Measurements from ENCODE around the gene RBM15B.
A peak's percentile ranks its signal among the peaks of the same experiment; 100 is the strongest.
"Not testable (repeated sequence)": the region's sequence is repeated elsewhere in the genome, so short reads cannot be mapped to it uniquely, and the experiment has no call there.

Gene RBM15B

DNA sequence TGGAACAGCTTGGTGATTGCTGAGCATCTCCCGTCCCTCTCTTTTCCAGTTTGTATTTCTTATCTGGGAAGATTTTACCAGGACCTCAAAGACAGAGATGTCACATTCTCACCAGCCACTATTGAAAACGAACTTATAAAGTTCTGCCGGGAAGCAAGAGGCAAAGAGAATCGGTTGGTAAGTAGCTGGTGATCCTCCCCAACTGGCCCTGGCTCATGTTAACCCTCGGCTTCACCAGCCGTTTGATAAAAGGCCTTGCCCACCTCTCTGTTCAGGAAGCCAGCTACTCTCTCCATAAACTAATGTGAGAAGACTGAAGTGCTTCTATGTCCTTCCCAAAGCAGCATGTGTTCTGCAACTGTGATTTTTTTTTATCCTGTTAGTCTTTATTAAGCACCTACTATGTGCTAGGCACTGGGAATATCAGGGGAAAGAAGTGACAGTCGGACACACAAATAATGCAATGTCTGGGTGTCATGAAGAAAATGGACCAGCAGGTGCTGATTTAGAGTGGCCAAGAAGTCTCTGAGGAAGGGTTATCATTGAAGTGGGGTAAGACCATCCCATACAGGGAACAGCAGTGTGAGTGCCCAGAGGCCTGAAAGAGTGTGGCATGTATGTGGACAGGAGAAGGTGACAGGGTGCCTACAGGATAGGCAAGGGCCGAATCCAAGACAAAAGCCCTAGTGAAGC is 4.8 kb upstream of the RBM15B start:
- POLR2A ChIA-PET (ENCODE audit: low non-redundant PET): interaction anchor here (0.5 kb wide), 1 partner anchor 1045 kb away, joined by 3 read pairs; no protein-coding TSS in a partner anchor
- TF ChIP-seq, protein P1, sequence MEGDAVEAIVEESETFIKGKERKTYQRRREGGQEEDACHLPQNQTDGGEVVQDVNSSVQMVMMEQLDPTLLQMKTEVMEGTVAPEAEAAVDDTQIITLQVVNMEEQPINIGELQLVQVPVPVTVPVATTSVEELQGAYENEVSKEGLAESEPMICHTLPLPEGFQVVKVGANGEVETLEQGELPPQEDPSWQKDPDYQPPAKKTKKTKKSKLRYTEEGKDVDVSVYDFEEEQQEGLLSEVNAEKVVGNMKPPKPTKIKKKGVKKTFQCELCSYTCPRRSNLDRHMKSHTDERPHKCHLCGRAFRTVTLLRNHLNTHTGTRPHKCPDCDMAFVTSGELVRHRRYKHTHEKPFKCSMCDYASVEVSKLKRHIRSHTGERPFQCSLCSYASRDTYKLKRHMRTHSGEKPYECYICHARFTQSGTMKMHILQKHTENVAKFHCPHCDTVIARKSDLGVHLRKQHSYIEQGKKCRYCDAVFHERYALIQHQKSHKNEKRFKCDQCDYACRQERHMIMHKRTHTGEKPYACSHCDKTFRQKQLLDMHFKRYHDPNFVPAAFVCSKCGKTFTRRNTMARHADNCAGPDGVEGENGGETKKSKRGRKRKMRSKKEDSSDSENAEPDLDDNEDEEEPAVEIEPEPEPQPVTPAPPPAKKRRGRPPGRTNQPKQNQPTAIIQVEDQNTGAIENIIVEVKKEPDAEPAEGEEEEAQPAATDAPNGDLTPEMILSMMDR (conservative IDR thresholded peaks at IDR 0.05; ENCODE audit: low read depth): no peak
- CTCF ChIA-PET: no interaction called here
- peak overlapping the region; percentile 55 for H3K27ac ChIP-seq
- no peak for DNase-seq (ENCODE audit: low spot score)

DNA sequence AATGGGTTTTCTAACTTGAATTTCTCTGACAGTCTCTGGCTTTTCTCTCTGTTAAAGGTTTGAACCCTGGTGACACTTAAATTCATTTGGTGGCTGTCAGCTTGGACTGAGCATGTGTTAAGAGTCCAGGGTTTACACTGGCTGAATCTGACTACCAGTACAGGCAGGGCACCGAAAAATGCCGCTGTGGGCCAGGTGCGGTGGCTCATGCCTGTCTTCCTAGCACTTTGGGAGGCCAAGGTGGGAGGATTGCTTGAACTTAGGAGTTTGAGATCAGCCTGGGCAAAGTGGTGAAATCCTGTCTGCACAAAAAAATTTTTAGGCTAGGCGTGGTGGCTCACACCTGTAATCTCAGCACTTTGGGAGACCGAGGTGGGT is 4.2 kb upstream of the RBM15B start:
- peak overlapping the region; percentile 55 for H3K27ac ChIP-seq
- CTCF ChIA-PET: no interaction called here
- POLR2A ChIA-PET (ENCODE audit: low non-redundant PET): no interaction called here
- DNase-seq (ENCODE audit: low spot score): no peak
- TF ChIP-seq, protein P1 (conservative IDR thresholded peaks at IDR 0.05; ENCODE audit: low read depth): no peak

DNA sequence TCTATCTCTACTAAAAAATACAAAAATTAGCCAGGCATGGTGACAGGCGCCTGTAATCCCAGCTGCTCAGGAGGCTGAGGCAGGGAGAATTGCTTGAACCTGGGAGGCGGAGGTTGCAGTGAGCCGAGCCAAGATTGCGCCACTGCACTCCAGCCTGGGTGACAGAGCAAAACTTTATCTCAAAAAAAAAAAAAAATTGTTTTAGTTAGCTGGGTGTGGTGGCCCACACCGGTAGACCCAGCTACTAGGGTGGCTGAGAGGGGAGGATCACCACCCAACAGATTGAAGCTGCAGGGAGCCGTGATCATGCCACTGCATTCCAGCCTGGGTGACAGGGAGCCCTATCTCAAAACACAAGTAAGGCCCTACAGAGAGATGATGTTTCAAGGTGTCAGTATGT is 3.8 kb upstream of the RBM15B start:
- CTCF ChIA-PET: interaction anchor here (0.7 kb wide), 1 partner anchor 332 kb away, joined by 3 read pairs; no protein-coding TSS in a partner anchor
- POLR2A ChIA-PET (ENCODE audit: low non-redundant PET); DNase-seq (ENCODE audit: low spot score): not testable (repeated sequence)
- H3K27ac ChIP-seq: peak overlapping the region; percentile 55

- CTCF ChIA-PET: interaction anchor here (0.5 to 1.0 kb wide), 3 partner anchors 130 to 289 kb away, joined by 3 to 6 read pairs (median 3); no protein-coding TSS in a partner anchor
- POLR2A ChIA-PET (ENCODE audit: low non-redundant PET): no interaction called here
- H3K27ac ChIP-seq: peak overlapping the region; percentile 49; the same call in 1 of the 2 replicates
- TF ChIP-seq, protein P1 (conservative IDR thresholded peaks at IDR 0.05; ENCODE audit: low read depth): no peak
- no peak for DNase-seq (ENCODE audit: low spot score)
Measured at GRCh38 chr3:51388286-51389029, 2.6 kb upstream of the RBM15B start.

- peak overlapping the region; percentile 85 for H3K27ac ChIP-seq
- CTCF ChIA-PET: interaction anchor here (0.5 to 1.2 kb wide), 6 partner anchors 52 to 808 kb away, joined by 3 to 6 read pairs (median 4); no protein-coding TSS in a partner anchor
- TF ChIP-seq, protein P1 (conservative IDR thresholded peaks at IDR 0.05; ENCODE audit: low read depth): peak; percentile 86
- POLR2A ChIA-PET (ENCODE audit: low non-redundant PET): no interaction called here
- no peak for DNase-seq (ENCODE audit: low spot score)
Measured at GRCh38 chr3:51389423-51390183, 1.5 kb upstream of the RBM15B start.

DNA sequence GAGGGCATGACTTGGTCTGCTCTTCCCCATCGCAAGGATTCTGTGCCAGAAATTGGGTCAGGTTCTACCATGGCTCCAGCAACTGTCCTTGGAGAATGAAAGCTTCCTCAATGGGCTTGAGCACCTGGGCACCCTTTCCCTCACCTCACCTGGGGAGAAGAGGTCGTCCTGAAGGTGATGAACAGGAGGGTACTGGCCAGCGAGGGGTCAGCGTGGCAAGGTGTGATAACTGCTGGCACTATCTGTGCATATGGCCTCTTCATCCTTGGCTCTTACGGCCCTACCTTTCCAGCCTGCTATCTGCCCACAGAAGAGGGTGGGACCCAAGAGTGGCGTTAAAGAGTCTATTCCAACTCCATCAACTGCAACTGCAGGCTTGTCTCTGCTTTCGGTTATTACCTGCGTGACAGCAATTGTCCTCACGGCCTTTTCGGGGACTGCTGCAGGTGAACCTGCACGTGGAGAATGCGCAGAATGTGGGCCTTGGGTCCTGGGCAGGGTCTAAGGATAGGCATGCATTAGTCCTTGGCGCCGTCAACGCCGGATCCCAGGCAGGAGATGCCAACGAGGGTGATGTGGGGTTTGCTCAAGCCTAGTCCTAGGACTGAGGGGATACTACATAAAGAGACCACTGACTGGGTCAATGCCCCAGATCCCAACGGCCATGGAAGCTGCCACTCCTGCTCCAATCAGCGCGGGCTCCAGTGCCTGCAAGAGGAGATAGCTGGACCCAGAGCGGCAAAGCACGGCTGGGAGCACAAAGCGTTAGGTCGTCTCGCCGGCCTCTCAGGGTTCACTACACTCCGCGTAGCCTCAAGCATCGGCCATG is 625 bp upstream of the RBM15B start:
- H3K27ac ChIP-seq: peak overlapping the region; percentile 85
- CTCF ChIA-PET: interaction anchor here (0.6 to 1.2 kb wide), 4 partner anchors 53 to 809 kb away, joined by 3 to 4 read pairs (median 4); no protein-coding TSS in a partner anchor
- DNase-seq (ENCODE audit: low spot score): no peak
- TF ChIP-seq, protein P1 (conservative IDR thresholded peaks at IDR 0.05; ENCODE audit: low read depth): no peak; the same call in 1 of the 2 replicates
- POLR2A ChIA-PET (ENCODE audit: low non-redundant PET): no interaction called here

All from RWPE1 (cell line).